ENCODE results near the gene FXYD6. TPM values are rescaled to one million over a fixed set of nuclear protein-coding genes. Genes with fewer than 3 reads are reported as not detected.

The FXYD6 gene
- total and polyA plus RNA-seq, 4 donors: 4.7 to 22.5 (median 12.3) TPM

DNA sequence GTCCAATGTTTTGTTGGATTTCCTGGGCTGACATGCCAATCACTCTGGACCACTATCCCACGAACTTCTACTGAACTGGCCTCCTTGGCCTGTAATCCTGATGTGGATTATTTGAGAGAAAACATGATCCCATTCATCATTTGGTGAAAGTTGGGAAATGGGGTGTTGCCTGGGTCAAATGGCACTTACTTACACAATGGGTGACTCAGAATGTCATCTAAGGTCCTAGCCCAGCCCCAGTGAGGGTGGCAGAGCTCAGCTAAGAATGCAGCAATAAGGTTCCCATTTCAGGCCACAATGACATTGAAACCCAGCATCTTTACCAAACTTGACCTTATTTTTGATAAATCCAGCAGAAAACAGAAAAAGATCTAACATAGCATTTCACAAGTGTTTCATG is 71.4 kb downstream of the FXYD6 start:
- Histone ChIP-seq H3K4me3 (ENCODE audit: low read depth in 1 of 3, low read length in 3 of 3) (no peak overlapping the region), H3K27me3 (ENCODE audit: control insufficient read depth in 4 of 4, insufficient read depth in 4 of 4, low read length in 3 of 4) (peaks cover 0 to 4% (median 2%) of the 10 kb centered on the region in 4 donors), H3K27ac (ENCODE audit: low read depth in 1 of 2, low read length in 2 of 2) (no peak overlapping the region), H3K9ac (ENCODE audit: low read depth in 1 of 2, low read length in 2 of 2) (no peak overlapping the region), H3K4me1 (ENCODE audit: control insufficient read depth in 4 of 4, insufficient read depth in 4 of 4, low read length in 3 of 4) (no peaks in the 10 kb centered on the region), H3K36me3 (ENCODE audit: control insufficient read depth in 4 of 4, insufficient read depth in 3 of 4, low read depth in 1 of 4, low read length in 3 of 4) (no peaks in the 10 kb centered on the region), H3K9me3 (ENCODE audit: control insufficient read depth in 4 of 4, low read length in 3 of 4) (no peaks in the 10 kb centered on the region)
- WGBS: 54% methylated on average over 1 of the region's 1 CpG
- TF ChIP-seq FOXA2 (IDR thresholded peaks at IDR 0.05): no peak
- no peak for TF ChIP-seq FOXA1 (IDR thresholded peaks at IDR 0.05)
- TF ChIP-seq JUND (IDR thresholded peaks at IDR 0.05): no peak
- TF ChIP-seq, protein P1, sequence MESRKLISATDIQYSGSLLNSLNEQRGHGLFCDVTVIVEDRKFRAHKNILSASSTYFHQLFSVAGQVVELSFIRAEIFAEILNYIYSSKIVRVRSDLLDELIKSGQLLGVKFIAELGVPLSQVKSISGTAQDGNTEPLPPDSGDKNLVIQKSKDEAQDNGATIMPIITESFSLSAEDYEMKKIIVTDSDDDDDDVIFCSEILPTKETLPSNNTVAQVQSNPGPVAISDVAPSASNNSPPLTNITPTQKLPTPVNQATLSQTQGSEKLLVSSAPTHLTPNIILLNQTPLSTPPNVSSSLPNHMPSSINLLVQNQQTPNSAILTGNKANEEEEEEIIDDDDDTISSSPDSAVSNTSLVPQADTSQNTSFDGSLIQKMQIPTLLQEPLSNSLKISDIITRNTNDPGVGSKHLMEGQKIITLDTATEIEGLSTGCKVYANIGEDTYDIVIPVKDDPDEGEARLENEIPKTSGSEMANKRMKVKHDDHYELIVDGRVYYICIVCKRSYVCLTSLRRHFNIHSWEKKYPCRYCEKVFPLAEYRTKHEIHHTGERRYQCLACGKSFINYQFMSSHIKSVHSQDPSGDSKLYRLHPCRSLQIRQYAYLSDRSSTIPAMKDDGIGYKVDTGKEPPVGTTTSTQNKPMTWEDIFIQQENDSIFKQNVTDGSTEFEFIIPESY (IDR thresholded peaks at IDR 0.05): no peak
- TF ChIP-seq, protein P2, sequence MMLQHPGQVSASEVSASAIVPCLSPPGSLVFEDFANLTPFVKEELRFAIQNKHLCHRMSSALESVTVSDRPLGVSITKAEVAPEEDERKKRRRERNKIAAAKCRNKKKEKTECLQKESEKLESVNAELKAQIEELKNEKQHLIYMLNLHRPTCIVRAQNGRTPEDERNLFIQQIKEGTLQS (IDR thresholded peaks at IDR 0.05): no peak
- TF ChIP-seq, protein P3, sequence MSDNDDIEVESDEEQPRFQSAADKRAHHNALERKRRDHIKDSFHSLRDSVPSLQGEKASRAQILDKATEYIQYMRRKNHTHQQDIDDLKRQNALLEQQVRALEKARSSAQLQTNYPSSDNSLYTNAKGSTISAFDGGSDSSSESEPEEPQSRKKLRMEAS (IDR thresholded peaks at IDR 0.05): no peak
- no peak for TF ChIP-seq HNF4G (IDR thresholded peaks at IDR 0.05)
- no peak for TF ChIP-seq SP1 (IDR thresholded peaks at IDR 0.05)
- no peak for TF ChIP-seq HNF4A (conservative IDR thresholded peaks at IDR 0.05)
- TF ChIP-seq, protein P4, sequence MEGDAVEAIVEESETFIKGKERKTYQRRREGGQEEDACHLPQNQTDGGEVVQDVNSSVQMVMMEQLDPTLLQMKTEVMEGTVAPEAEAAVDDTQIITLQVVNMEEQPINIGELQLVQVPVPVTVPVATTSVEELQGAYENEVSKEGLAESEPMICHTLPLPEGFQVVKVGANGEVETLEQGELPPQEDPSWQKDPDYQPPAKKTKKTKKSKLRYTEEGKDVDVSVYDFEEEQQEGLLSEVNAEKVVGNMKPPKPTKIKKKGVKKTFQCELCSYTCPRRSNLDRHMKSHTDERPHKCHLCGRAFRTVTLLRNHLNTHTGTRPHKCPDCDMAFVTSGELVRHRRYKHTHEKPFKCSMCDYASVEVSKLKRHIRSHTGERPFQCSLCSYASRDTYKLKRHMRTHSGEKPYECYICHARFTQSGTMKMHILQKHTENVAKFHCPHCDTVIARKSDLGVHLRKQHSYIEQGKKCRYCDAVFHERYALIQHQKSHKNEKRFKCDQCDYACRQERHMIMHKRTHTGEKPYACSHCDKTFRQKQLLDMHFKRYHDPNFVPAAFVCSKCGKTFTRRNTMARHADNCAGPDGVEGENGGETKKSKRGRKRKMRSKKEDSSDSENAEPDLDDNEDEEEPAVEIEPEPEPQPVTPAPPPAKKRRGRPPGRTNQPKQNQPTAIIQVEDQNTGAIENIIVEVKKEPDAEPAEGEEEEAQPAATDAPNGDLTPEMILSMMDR (IDR thresholded peaks at IDR 0.05; ENCODE audit: low read depth, low read length, missing input control): no peak
- TF ChIP-seq YY1 (IDR thresholded peaks at IDR 0.05): no peak
- TF ChIP-seq, protein P5, sequence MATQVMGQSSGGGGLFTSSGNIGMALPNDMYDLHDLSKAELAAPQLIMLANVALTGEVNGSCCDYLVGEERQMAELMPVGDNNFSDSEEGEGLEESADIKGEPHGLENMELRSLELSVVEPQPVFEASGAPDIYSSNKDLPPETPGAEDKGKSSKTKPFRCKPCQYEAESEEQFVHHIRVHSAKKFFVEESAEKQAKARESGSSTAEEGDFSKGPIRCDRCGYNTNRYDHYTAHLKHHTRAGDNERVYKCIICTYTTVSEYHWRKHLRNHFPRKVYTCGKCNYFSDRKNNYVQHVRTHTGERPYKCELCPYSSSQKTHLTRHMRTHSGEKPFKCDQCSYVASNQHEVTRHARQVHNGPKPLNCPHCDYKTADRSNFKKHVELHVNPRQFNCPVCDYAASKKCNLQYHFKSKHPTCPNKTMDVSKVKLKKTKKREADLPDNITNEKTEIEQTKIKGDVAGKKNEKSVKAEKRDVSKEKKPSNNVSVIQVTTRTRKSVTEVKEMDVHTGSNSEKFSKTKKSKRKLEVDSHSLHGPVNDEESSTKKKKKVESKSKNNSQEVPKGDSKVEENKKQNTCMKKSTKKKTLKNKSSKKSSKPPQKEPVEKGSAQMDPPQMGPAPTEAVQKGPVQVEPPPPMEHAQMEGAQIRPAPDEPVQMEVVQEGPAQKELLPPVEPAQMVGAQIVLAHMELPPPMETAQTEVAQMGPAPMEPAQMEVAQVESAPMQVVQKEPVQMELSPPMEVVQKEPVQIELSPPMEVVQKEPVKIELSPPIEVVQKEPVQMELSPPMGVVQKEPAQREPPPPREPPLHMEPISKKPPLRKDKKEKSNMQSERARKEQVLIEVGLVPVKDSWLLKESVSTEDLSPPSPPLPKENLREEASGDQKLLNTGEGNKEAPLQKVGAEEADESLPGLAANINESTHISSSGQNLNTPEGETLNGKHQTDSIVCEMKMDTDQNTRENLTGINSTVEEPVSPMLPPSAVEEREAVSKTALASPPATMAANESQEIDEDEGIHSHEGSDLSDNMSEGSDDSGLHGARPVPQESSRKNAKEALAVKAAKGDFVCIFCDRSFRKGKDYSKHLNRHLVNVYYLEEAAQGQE (IDR thresholded peaks at IDR 0.05): no peak
- no peak for TF ChIP-seq EGR1 (IDR thresholded peaks at IDR 0.05; ENCODE audit: low read depth in 2 of 2)
- DNase-seq (ENCODE audit: low spot score): no peak

DNA sequence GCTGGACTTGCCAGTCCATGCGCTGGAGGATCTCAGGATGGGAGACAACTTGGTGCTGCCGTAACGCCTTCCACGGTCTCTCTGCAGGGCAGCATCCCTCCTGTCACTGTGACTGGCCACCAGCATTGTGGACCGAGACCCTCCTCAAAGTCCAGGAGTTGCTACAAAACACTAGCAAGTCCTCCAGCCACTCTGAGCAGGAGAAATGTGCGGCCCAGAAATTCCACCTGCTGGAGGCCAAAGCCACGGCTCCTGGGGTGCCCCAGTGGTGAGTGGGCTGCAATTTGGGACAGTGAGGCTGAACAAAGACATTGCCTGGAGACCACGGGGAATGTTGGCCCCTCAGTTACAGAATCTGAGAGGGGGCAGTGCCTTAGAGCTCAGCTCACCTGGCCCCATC is 72.6 kb downstream of the FXYD6 start:
- 92% methylated on average over 8 of the region's 8 CpGs for WGBS
- Histone ChIP-seq H3K4me3 (ENCODE audit: low read depth in 1 of 3, low read length in 3 of 3) (no peak overlapping the region), H3K4me1 (ENCODE audit: control insufficient read depth in 4 of 4, insufficient read depth in 4 of 4, low read length in 3 of 4) (no peaks in the 10 kb centered on the region), H3K27ac (ENCODE audit: low read depth in 1 of 2, low read length in 2 of 2) (no peak overlapping the region), H3K9ac (ENCODE audit: low read depth in 1 of 2, low read length in 2 of 2) (no peak overlapping the region), H3K36me3 (ENCODE audit: control insufficient read depth in 4 of 4, insufficient read depth in 3 of 4, low read depth in 1 of 4, low read length in 3 of 4) (no peaks in the 10 kb centered on the region), H3K9me3 (ENCODE audit: control insufficient read depth in 4 of 4, low read length in 3 of 4) (no peaks in the 10 kb centered on the region), H3K27me3 (ENCODE audit: control insufficient read depth in 4 of 4, insufficient read depth in 4 of 4, low read length in 3 of 4) (peaks cover 0 to 5% (median 2%) of the 10 kb centered on the region in 4 donors)
- no peak for DNase-seq (ENCODE audit: low spot score)
- TF ChIP-seq SP1 (IDR thresholded peaks at IDR 0.05) (no peak), RXRA (IDR thresholded peaks at IDR 0.05) (no peak), YY1 (IDR thresholded peaks at IDR 0.05) (no peak), TAF1 (conservative IDR thresholded peaks at IDR 0.05) (no peak), JUND (IDR thresholded peaks at IDR 0.05) (no peak), FOXA2 (IDR thresholded peaks at IDR 0.05) (no peak), FOXA1 (IDR thresholded peaks at IDR 0.05) (no peak), EGR1 (IDR thresholded peaks at IDR 0.05; ENCODE audit: low read depth in 2 of 2) (no peak), RAD21 (IDR thresholded peaks at IDR 0.05) (no peak)
- TF ChIP-seq, protein P3 (IDR thresholded peaks at IDR 0.05): no peak
- TF ChIP-seq, protein P4 (IDR thresholded peaks at IDR 0.05; ENCODE audit: low read depth, low read length, missing input control): no peak
- TF ChIP-seq, protein P5 (IDR thresholded peaks at IDR 0.05): no peak
